Stimulated activated CD4-positive, alpha-beta T cell treated with anti-CD3 and anti-CD28 coated beads, Interleukin-2, amount 100 ng/mL, for 24 hours (primary cell): ENCODE results near the gene CAMKMT.

ENCODE experiments used
- DNase-seq, 2 donors: peaks; one replicate each; pipeline ENCODE4 v3.0.0-alpha.2; 2020

Gene CAMKMT

GRCh38 chr2:44668336-44668735 is 306.6 kb downstream of the CAMKMT start:
- no peak for DNase-seq

DNA sequence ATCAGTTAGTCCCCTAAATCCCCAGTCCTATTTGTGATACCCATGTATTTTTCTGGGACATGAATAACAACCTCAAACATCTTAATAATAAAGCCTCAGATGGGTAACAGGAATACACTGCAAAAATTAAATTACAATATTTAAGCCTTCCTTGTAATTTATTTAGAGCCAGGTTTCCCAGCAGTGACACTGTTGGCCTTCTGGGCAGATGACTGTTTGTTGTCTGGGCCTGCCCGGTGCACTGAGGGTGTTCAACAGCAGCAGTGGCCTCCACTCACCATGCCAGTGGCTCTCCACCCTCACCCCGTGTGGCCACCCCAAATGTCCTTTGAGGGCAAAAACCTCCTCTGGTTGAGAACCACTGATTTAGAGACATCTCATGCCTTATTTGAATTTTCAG is 309.5 kb downstream of the CAMKMT start:
- DNase-seq, result no peak

DNA sequence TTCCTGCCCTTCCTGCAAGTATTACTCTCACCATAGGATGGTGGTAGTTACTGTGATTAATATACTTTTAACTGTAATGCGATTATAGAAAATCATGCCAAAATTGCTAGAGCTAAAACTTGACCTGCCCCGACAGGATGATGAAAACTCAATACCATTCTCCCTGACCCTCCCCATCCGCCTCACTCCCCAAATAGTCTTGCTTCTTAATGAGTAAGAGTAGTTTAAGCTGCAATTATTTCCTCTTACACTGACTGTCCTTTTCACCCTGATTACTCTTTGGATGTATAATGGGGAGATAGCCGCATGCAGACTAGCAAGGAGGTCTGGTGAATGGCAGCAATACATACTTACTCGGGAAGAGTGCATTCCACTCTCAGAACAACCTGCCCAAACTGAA is 310.2 kb downstream of the CAMKMT start:
- DNase-seq, result no peak

GRCh38 chr2:44672431-44672830 is 310.7 kb downstream of the CAMKMT start:
- DNase-seq, result no peak

DNA sequence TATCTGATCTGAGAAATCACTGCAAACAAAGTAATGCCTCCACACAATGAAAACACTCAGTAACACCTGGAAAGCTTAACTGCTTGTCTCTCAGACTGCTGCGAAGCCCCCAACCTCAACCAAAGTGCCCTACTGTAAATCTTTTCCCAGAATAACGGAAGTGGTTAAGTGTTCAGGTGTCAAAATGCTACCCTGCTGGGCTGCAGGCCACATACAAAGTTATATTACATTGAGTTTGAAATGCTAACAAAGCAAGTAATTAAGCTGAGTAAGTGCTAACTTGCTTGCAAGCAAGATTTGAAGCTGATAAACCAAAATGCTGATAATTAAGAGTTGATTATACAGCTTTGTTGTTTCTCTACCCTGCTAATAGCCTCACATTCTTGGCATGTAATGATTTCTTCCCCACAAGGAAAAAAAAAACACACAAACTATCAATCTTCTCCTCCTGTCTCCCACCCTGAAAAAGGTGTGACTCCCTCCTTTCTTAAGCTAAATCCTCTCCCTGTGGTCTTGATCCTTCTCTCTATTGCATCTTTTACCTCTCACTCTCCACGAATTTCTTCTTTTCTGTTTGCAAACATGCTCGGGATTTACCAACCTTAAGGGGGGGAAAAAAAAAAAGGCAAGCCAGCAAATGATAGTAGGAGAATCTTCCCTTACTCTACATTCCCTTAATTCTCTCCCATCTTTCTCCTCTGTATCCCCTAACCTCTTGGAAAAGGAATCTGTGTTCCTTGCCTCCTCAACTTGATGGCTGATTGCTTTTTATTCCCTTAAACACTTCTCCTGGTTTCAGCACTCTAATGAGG is 312.9 kb downstream of the CAMKMT start:
- DNase-seq, result no peak

- no peak for DNase-seq
Measured at GRCh38 chr2:44676379-44676778, 314.6 kb downstream of the CAMKMT start.

DNA sequence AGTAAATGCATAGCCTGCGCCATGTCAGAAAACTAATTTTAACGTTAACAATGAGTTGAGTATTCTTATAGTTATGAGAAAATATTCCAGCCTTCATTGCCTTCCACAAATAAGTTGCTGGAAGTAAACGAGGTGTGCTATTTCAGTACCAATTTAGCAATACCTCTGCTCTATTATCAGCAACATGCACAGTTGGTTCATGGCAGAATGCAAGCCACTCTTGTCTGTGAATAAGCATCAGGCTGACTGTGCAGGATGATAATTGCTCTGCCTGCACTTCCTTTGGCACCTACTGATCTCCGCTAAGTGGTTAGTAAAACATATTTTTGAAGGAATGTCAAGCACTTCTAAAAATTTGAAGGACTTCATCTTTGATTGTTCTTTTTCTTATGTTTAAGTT is 317.8 kb downstream of the CAMKMT start:
- no peak for DNase-seq

DNA sequence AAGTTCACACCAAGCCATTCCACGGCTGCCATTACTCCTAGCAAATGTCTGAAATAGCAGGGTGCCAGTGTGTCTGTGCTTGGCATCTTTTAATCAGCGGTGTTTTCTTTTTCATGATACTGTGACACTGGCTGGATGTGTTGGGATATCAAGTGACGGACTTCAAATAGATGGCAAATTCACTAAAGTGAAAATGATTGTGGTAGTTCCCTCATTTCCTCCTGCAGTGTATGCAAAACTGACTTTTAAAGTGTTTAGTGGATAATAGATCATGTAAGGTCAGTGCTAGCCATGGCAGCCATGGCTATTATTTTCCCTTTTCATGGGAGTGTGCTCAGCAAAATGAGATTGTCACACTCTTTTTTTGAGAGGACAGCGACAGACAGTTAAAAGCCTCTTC is 318.2 kb downstream of the CAMKMT start:
- DNase-seq, result no peak

GRCh38 chr2:44680424-44680971 is 318.8 kb downstream of the CAMKMT start:
- no peak for DNase-seq

DNA sequence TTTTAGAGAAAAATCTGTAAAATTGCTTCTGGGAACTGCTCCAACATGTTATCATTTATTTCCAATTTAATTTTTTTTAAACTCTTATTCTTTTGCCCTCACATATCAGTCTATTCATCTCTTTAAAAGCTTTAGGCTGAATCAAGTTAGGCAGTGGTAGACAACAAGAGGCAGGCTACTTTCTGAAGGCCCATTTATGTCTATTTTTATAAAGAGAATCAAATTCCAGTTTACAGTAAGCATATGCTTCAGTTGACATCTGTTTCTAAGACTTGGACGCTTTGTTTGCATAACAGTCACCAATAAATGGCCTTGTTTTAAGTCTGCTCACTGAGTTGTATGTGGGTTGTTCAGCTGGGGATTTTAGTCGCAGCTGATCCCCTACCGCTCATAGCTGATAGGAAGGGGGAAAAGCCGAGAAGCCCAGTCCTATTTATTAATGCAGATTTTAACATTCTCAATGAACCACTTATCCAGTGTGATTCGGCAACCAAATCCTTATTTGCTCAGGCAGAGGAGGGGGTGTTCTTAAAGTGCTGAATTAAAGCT is 319.3 kb downstream of the CAMKMT start:
- no peak for DNase-seq

- DNase-seq, result no peak
Measured at GRCh38 chr2:44682459-44682858, 320.7 kb downstream of the CAMKMT start.

GRCh38 chr2:44684559-44684958 is 322.8 kb downstream of the CAMKMT start:
- DNase-seq, result no peak

DNA sequence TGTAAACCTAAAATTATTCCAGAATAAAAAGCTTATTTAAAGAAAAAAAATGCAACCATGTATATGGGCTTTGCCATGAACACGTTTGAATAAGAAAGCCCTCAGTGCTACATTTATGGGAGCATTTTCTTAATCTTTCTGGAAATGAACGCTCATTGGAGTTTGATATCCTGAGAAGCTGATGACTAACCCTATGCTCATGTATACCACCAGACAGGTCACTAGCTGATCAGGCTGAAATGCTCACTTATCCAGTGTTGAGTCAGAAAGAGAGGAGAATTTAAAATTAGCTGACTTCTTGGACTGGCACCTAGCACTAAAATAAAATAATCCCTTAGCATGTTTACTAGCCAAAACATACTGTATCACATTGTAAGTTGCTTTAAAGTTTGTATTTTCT is 324.8 kb downstream of the CAMKMT start:
- no peak for DNase-seq

DNA sequence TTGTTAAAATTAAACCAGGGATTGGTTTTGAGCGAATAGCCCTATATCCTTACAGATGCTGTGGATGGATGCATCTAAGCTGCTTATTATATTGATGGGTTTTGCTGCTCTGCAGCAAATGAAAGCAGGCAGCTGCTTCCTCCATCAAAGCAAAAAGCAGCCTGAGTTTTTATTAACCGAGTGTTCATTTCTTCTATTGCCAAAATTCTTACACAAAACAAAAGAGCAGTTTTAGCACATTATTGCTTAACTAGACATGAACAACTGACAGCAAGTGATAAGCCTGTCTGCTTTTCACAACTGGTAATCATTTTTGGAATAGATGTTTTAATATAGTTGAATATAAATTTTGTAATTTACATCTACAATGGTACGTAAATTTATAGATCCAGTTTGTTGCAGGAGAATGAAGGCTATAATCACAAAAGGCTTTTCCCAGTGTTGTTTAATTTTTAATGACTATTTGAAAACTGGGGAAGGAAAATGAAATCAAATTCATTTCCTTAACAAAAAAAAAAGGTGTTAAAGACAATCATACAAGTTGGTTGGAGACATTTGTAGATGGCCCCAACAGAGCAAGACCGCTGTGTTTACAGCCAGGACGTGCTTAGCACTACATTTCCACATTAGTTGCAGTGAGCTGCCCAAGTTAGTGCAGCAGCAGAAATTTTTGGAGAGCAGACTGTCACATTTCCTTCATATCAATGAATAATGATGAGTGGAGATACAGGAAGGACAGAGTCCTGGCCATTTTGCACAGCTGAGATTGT is 326.1 kb downstream of the CAMKMT start:
- no peak for DNase-seq

DNA sequence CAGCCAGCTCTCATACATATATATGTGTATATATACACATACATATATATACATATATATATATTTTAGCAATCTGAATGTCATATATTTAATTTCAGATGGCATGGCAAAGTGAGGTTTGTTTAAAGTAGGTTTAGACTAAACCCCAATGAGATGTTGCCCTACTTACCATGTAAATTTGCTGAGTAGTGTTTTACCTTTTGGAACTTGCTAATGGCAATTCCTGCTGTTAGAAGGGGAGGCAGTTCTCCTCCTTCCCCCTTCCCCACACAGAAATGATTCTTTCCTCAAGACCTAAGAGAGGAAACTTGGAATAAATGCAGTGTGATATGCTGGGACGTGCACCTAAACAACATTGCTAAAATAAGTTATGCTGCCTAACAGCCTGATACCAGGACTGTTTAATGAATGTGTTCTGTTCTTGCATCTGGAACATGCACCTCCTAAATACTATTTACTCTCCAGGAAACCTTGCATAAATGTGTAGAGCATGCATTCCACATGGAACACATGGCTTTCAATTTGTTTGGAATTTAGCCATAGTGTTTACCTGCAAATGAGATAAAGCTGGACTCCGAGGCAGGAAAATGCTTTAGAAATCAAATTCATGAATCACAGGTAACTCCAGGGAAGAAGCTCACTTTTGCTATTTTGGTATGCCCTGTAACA is 326.8 kb downstream of the CAMKMT start:
- DNase-seq, result no peak

- no peak for DNase-seq
Measured at GRCh38 chr2:44689516-44689915, 327.8 kb downstream of the CAMKMT start.

DNA sequence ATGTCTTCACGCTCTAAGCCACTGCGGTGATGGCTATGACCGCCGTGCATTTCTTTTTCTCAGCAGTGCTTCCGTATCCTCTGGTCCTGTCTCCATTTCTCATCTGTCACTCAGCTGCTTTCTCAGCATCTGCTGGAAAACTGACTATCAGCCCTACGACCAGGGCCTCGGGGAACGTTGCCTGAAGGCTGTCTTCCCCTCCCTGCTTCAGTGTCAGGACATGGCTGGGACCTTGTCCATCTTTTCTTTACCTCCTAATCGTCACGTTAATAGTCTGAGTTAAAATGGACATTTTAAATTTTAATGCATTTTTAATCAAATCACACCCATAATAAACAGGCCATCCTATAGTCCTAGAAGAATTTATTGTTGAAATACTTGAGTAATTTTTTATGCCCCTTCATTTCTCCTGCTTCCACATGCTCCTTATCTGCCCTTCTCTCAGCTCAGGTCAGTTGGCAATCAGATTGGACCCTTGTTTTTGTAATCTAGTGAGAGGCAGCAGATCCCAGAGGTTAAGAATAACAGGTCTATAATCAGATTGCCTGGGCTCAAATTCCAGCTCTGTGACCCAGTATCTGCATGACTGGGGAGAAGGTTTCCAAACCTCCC is 329.5 kb downstream of the CAMKMT start:
- DNase-seq, result no peak

DNA sequence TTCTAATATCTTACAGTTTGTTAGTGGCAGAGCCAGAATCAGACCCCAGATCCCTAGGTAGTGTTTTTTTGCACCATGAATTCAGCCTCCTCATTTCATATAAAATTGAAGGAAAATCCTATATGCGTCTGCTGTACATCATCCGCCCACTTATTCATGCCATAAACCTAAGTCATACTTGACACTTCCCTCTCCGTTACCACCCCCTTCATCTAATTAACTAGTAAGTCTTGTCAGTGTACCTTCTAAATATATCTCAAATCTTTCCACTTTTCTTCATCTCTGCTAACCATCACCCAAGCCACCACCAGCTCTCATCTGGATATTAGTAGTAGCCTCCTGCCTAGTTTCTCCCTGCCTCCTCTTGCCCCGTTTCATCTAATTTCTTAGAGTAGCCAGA is 331.1 kb downstream of the CAMKMT start:
- DNase-seq, result no peak

GRCh38 chr2:44700824-44701223 is 339.1 kb downstream of the CAMKMT start:
- no peak for DNase-seq

GRCh38 chr2:44705356-44705755 is 343.6 kb downstream of the CAMKMT start:
- no peak for DNase-seq

- DNase-seq, result no peak
Measured at GRCh38 chr2:44705876-44706480, 344.2 kb downstream of the CAMKMT start.
